Thoracic aorta (tissue), 2 donors: ENCODE data around the gene SART3. TPM values are rescaled to one million over a fixed set of nuclear protein-coding genes. Genes with fewer than 3 reads are reported as not detected.

Source experiments
- ATAC-seq: fragments of 150-250 bp; one replicate; pipeline ENCODE4 v1.8.0; 2017; ENCODE audit warnings: low read depth; ENCODE audit not compliant: insufficient number of reproducible peaks, low FRiP score
- DNase-seq: peaks from one replicate; pipeline ENCODE4 v3.0.0-alpha.2; 2020; ENCODE audit warnings: low spot score
- H3K27ac ChIP-seq, 2 donors: fragments of 200-600 bp; sonication (generic); 1 replicate in 1 of 2; 2 replicates in 1 of 2; pipeline ENCODE4 v1.5.1; 2016; ENCODE audit warnings: mild to moderate bottlenecking in 2 of 2, moderate library complexity in 2 of 2
- H3K27me3 ChIP-seq: fragments of 200-600 bp; sonication (generic); replicated peaks from 2 replicates; pipeline ENCODE4 v1.6.0; 2016; ENCODE audit warnings: mild to moderate bottlenecking; ENCODE audit not compliant: insufficient read depth
- H3K36me3 ChIP-seq: fragments of 200-600 bp; sonication (generic); one replicate; pipeline ENCODE4 v1.5.1; 2016
- H3K4me1 ChIP-seq, 2 donors: fragments of 200-600 bp; sonication (generic); 1 replicate in 1 of 2; 2 replicates in 1 of 2; pipeline versions ENCODE4 v1.5.1 to v1.6.0; 2016; ENCODE audit warnings: low read depth in 2 of 2, mild to moderate bottlenecking in 1 of 2; ENCODE audit not compliant: control insufficient read depth in 1 of 2
- H3K4me3 ChIP-seq: fragments of 200-600 bp; sonication (generic); 2 replicates; pipeline ENCODE4 v1.5.1; 2016; ENCODE audit warnings: mild to moderate bottlenecking
- H3K9me3 ChIP-seq: fragments of 200-600 bp; sonication (generic); 2 replicates; pipeline ENCODE4 v1.5.1; 2016
- CTCF ChIP-seq: fragments of 200-600 bp; sonication (generic); IDR thresholded peaks from one replicate; pipeline ENCODE4 v1.5.1; 2019; ENCODE audit warnings: antibody characterized with exemption
- total RNA-seq, 2 donors: library from RNA; depleted of rRNA; stranded (reverse); fragments of >200 nt; gene quantifications; one replicate each; pipeline versions ENCODE4 v1.1.0 to v1.2.3, GENCODE V29; 2016

The SART3 gene
- total RNA-seq, 2 donors from 2014 or later: 52.1 to 94.0 TPM

- no peaks in the 10 kb centered on the region for H3K9me3 ChIP-seq
- no peak for DNase-seq
- H3K4me1 ChIP-seq: no peaks in the 10 kb centered on the region
- H3K27me3 ChIP-seq: no peaks in the 10 kb centered on the region
- H3K4me3 ChIP-seq: no peak overlapping the region
- no peak overlapping the region for H3K27ac ChIP-seq
- peaks cover 62% of the 10 kb centered on the region for H3K36me3 ChIP-seq
- TF ChIP-seq CTCF: no peak
- ATAC-seq: no peak
Observed at GRCh38 chr12:108525681-108526080, 35.3 kb downstream of the SART3 start.

GRCh38 chr12:108523365-108523764, 37.6 kb downstream of the SART3 start:
- Histone ChIP-seq H3K27me3 (no peaks in the 10 kb centered on the region), H3K4me3 (no peak overlapping the region), H3K4me1 (no peaks in the 10 kb centered on the region), H3K27ac (no peak overlapping the region), H3K9me3 (no peaks in the 10 kb centered on the region), H3K36me3 (peaks cover 50% of the 10 kb centered on the region)
- DNase-seq (no peak), ATAC-seq (no peak)
- no peak for TF ChIP-seq CTCF

- ATAC-seq: no peak
- peaks cover 28% of the 10 kb centered on the region for H3K36me3 ChIP-seq
Observed at GRCh38 chr12:108519558-108519957, 41.4 kb downstream of the SART3 start.

GRCh38 chr12:108518716-108519496, 42.1 kb downstream of the SART3 start:
- Histone ChIP-seq H3K4me1 (peaks cover 6 to 19% of the 10 kb centered on the region in 2 donors), H3K36me3 (peaks cover 22% of the 10 kb centered on the region), H3K27ac (no peak overlapping the region), H3K9me3 (no peaks in the 10 kb centered on the region), H3K4me3 (no peak overlapping the region), H3K27me3 (no peaks in the 10 kb centered on the region)
- DNase-seq (no peak), ATAC-seq (no peak)
- TF ChIP-seq CTCF: no peak

More at GRCh38 chr12:108519558-108519957, 41.4 kb downstream of the SART3 start:
- Histone ChIP-seq H3K4me1 (peaks cover 6 to 17% of the 10 kb centered on the region in 2 donors), H3K4me3 (no peak overlapping the region), H3K9me3 (no peaks in the 10 kb centered on the region), H3K27me3 (no peaks in the 10 kb centered on the region), H3K27ac (no peak overlapping the region)
- TF ChIP-seq CTCF: no peak
- DNase-seq: no peak

- no peak for DNase-seq
- no peak for TF ChIP-seq CTCF
- Histone ChIP-seq H3K27ac (no peak overlapping the region), H3K9me3 (no peaks in the 10 kb centered on the region), H3K27me3 (no peaks in the 10 kb centered on the region), H3K4me1 (peaks cover 6 to 19% of the 10 kb centered on the region in 2 donors), H3K4me3 (no peak overlapping the region), H3K36me3 (peaks cover 15% of the 10 kb centered on the region)
- ATAC-seq: no peak
Observed at GRCh38 chr12:108518101-108518715, 42.8 kb downstream of the SART3 start.
